Glomerular endothelial cell (primary cell): ENCODE measurements around the gene TMEM240. TPM values are rescaled to one million over a fixed set of nuclear protein-coding genes. Genes with fewer than 3 reads are reported as not detected.
"Not testable (repeated sequence)": the region's sequence is repeated elsewhere in the genome, so short reads cannot be mapped to it uniquely, and the experiment has no call there.

Experiments used
- DNase-seq: peaks from one replicate; pipeline ENCODE4 v3.0.0-alpha.2; 2011; ENCODE audit warnings: low read depth, low spot score; ENCODE audit errors: extremely low read depth
- total RNA-seq: library from RNA; depleted of rRNA; stranded (reverse); fragments of >200 nt; gene quantifications from 2 replicates; pipeline ENCODE4 v1.2.3, GENCODE V29; 2015

TMEM240 gene
- total RNA-seq, 1 donor from 2014 or later: 3.4 TPM

DNA sequence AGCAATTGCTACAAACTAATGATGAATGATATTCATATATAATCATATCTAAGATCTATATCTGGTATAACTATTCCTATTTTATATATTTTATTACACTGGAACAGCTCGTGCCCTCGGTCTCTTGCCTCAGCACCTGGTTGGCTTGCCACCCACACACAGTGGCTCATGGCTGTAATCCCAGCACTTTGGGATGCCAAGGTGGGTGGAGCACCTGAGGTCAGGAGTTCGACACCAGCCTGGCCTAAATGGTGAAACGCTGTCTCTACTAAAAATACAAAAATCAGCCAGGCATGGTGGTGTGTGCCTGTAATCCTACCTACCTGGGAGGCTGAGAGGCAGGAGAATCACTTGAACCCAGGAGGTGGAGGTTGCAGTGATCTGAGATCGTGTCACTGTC, 34.6 kb downstream of the TMEM240 start:
- DNase-seq: not testable (repeated sequence)

DNA sequence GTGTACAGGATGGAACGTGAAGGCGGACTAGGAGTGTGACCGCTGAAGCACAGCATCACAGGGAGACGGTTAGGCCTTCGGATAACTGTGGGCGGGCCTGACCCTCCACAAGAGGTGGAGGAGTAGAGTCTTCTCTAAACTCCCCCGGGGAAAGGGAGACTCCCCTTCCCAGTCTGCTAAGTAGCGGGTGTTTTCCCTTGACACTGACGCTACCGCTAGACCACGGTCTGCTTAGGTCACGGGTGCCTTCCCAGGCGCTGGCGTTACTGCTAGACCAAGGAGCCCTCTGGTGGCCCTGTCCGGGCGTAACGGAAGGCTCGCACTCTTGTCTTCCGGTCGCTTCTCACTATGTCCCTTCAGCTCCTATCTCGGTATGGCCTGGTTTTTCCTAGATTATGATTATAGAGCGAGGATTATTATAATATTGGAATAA, 35.0 kb downstream of the TMEM240 start:
- DNase-seq: not testable (repeated sequence)

DNA sequence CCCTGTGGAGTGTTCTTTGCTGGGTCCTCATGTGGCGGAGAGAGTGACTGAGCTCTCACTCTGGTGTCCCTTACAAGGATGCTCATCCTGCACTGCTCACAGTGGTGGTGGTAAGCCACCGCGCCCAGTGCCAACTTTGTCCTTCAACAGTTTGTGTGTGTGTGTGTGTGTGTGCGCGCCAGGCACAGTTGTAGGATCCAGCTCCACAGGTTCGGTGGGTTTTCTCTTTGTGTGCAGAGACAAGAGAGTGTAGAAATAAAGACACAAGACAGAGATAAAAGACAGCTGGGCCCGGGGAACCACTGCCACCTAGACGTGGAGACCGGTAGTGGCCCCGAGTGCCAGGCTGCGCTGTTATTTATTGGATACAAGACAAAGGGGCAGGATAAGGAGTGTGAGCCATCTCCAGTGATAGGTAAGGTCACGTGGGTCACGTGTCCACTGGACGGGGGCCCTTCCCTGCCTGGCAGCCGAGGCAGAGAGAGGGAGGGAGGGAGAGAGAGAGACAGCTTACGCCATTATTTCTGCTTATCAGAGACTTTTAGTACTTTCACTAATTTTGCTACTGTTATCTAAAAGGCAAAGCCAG, 35.6 kb downstream of the TMEM240 start:
- DNase-seq: not testable (repeated sequence)

DNA sequence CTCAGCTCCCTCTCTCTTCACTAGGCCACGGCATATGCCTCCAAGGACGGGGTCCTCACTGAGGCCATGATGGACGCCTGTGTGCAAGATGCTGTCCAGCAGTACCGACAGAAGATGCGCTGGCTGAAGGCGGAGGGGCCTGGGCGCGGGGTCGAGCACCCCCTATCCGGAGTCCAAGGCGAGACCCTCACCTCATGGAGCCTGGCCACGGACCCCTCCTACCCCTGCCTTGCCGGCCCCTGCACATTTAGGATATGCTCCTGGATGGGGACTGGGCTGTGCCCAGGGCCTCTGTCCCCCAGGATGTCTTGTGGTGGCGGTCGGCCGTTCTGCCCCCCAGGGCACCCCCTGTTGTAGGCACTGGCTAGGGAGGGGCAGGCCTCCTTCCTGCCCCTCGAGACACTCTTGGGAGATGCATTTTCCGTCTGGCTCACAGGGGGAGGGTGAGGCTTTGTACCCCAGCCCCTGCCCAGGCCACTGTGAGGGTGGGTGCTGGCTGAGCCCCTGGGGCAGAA, 44.9 kb downstream of the TMEM240 start:
- DNase-seq: not testable (repeated sequence)

DNA sequence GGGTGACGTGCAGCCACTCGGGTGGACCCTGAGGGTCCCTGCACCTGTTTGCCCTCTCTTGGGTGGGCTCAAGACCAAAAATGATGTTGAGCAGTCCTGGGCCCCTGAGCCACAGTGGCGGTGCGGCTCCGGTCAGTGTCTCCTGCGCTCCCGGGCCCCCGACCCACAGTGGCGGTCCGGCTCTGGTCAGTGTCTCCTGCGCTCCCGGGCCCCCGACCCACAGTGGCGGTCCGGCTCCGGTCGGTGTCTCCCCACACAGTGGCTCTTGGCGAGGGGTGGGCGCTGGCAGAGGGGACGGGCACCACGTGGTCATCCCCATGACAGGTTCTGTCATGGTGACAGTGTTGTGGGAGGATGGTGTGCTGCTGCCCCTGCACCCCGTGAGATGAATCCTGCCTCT, 46.1 kb downstream of the TMEM240 start:
- DNase-seq: not testable (repeated sequence)

DNA sequence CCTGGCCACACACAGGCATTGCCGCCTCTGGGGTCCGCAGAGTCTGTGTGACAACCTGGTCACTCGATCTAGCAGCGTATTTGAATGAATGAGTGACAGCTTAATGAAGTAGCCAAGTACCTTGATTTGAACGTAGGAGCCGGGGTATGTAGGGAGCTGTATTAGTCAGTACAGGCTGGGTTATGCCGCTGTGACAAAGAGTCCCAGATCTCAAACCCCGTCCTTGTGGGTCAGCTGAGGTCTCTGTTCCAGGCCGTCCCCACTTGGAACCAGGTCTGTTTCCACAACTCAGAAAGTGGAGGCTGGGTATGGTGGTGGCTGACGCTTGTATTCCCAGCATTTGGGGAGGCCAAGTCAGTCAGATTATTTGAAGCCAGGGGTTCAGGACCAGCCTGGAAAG, 48.8 kb downstream of the TMEM240 start:
- DNase-seq: no peak

DNA sequence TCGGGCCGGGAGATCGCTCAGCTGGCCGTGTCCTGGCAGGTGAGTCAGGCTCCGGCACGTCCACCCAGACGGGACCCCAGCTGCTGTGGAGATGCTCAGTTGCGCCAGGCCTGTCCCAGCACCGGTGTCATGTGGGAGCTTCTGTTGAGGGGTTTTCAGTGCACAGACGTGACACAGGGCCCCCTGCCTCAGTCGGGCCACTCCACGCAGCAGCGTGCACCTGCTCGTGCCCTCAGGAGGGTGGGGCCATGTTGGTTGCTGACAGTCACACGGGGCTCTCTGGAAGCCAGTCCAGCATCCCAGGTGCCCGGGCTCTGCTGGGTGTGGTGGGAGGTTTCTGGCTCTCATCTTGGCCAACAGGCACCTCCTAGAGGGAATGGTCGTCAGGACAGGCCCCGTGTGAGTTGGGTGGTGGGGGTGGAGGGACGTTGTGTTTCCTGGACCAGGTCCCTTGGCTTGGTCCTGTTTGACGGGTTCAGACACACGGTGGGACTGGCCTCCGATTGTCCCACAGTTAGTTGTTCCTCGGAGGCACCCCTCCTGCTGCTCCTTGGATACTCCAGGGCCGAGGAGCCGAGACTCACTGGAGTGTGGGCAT, 49.7 kb downstream of the TMEM240 start:
- DNase-seq: no peak

DNA sequence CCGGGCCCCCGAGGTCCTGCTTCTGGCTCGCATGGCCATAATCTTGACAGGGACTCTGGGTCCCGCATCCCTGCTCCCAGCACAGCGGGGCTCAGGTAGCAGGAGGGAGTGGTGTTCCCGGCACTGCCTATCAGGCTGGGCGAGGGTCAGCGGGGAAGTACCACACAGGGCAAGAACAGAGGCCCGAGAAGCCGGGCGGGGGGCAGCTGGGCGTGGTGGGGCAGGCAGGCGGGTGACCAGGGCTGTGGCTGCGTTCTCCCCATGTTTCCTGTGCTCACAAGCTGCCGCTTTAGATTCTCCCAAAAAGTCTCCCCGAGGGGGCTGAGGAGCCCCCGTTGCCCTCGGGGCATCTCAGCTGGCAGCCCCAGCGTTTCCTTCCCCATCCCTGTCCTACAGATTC, 50.6 kb downstream of the TMEM240 start:
- DNase-seq: no peak

DNA sequence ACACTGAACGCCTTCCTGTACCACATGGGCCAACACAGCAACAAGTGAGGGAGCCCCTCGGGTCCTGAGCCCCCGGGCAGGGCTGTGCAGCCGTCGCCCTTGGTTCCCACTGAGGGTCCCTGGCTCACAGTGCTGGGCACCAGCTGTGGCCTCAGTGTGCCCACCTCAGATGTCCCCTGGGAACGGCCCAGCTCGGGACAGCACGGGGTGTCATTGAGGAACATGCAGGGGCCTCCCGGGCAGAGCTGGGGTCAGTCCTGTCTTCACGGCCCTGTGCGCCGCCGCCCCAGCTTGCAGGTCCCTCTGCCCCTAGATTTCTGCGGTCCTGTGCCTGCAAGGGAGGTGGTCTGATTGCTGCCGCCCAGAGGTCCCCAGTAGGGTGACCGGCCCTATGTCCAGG, 51.2 kb downstream of the TMEM240 start:
- DNase-seq: no peak

DNA sequence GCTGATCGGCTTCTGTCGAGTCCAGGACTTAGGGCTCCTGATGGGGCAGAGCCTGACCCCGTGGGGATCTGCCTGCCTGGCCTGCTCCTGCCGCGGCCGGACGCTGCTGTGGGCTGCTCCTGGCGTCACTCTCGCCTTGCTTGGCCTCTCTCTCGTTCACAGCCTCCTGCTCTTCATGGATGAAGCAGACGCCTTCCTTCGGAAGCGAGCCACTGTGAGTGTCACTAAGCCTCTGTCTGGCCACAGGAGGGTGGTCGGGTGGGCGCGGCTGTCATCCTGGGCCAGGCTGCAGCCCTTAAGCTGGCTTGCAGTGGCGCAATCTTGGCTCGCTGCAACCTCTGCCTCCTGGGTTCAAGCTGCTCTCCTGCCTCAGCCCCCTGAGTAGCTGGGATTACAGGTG, 52.7 kb downstream of the TMEM240 start:
- DNase-seq: no peak

DNA sequence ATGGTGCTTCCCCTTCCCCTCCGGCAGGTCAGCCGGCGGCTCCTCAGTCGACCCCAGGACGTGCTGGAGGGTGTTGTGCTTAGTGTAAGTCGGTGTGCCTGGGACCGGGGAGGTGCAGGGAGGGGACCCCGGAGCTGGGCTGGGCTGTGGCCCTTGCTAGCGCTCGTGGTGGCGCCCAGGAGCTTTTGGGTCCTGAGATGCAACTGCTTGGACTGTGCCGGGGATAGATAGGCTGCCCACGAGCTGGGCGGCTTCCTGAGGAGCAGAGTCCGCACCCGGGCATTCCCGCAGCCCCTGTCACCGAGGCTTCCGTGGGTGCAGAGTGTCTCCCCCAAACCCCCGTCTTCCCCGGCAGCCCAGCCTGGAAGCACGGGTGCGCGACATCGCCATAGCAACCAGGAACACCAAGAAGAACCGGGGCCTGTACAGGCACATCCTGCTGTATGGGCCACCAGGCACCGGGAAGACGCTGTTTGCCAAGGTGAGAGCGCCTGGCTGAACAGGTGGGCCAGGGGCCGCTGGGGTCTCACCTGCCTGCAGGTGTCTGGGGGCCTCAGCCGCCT, 54.6 kb downstream of the TMEM240 start:
- not testable (repeated sequence) for DNase-seq

DNA sequence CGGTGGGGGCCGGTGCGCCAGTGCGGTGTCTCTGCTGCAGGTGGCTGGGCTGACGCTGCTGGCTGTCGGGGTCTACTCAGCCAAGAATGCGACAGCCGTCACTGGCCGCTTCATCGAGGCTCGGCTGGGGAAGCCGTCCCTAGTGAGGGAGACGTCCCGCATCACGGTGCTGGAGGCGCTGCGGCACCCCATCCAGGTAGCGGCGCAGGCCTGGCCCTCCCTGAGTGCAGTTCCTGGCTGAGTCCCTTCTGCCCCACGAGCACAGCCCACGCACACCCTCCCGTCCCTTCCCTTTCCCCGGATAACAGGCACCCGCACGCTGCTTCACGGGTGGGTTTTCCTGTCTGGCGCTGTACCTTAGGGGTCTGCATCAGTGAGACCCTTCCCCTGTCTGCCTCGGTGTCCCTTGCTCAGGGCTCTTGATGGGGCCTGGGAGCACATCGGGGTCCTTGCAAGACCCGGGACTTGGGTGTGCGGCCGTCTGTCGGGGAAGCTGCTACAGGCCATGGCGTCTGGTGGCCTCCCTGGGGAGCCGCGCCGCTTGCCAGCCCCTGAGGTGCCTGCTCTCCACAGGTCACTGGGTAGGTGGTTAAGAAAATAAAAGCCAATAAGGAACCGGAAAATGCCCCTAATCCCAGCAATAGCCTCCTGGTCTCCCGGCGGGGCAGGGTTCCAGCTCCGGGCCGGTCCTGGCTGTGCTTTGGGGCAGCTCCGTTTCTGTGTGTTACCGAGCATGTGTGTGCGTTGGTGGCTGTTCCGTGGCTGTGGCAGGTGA, 55.3 kb downstream of the TMEM240 start:
- DNase-seq: not testable (repeated sequence)

Other genes starting within 250 kb of the TMEM240 start
- gene ACAP3, start 232.7 kb downstream of the TMEM240 start, total RNA-seq: 33.6 and 62.4 TPM in 2 replicates
- gene PUSL1, start 232.0 kb downstream of the TMEM240 start, total RNA-seq: 32.1 and 36.2 TPM in 2 replicates
- gene INTS11, start 216.0 kb downstream of the TMEM240 start, total RNA-seq: 104 and 110 TPM in 2 replicates
- 46.5 and 56.5 TPM in 2 replicates for gene CPTP, start 215.8 kb downstream of the TMEM240 start, total RNA-seq
- gene TAS1R3, start 209.3 kb downstream of the TMEM240 start, total RNA-seq: 0.35 TPM in 1 of 2 replicates, not detected in the other
- 56.5 and 56.9 TPM in 2 replicates for gene DVL1, start 191.2 kb downstream of the TMEM240 start, total RNA-seq
- 25.8 and 39.1 TPM in 2 replicates for gene MXRA8, start 182.1 kb downstream of the TMEM240 start, total RNA-seq
- 145 and 181 TPM in 2 replicates for gene AURKAIP1, start 165.4 kb downstream of the TMEM240 start, total RNA-seq
- gene CCNL2, start 141.3 kb downstream of the TMEM240 start, total RNA-seq: 111 and 189 TPM in 2 replicates
- gene MRPL20, start 133.3 kb downstream of the TMEM240 start, total RNA-seq: 125 and 128 TPM in 2 replicates
- gene ANKRD65, start 119.3 kb downstream of the TMEM240 start, total RNA-seq: 0.34 TPM in 1 of 2 replicates, not detected in the other
- gene VWA1, start 104.9 kb downstream of the TMEM240 start, total RNA-seq: 21.4 and 34.8 TPM in 2 replicates
- not detected in 2 replicates for gene ATAD3C, start 90.9 kb downstream of the TMEM240 start, total RNA-seq
- 22.6 and 37.5 TPM in 2 replicates for gene ATAD3B, start 68.9 kb downstream of the TMEM240 start, total RNA-seq
- 48.3 and 54.5 TPM in 2 replicates for gene ATAD3A, start 28.5 kb downstream of the TMEM240 start, total RNA-seq
- 106 and 136 TPM in 2 replicates for gene SSU72, start 34.2 kb upstream of the TMEM240 start, total RNA-seq
- 5.2 and 9.9 TPM in 2 replicates for gene FNDC10, start 59.5 kb upstream of the TMEM240 start, total RNA-seq
- 56.8 and 81.2 TPM in 2 replicates for gene MIB2, start 74.9 kb upstream of the TMEM240 start, total RNA-seq
- gene MMP23B, start 91.5 kb upstream of the TMEM240 start, total RNA-seq: 0.58 and 3.2 TPM in 2 replicates
- 13.5 and 24.3 TPM in 2 replicates for gene CDK11B, start 118.4 kb upstream of the TMEM240 start, total RNA-seq
- 40.0 and 62.2 TPM in 2 replicates for gene SLC35E2B, start 152.2 kb upstream of the TMEM240 start, total RNA-seq
- 19.7 and 25.9 TPM in 2 replicates for gene CDK11A, start 183.7 kb upstream of the TMEM240 start, total RNA-seq
- gene NADK, start 237.8 kb upstream of the TMEM240 start, total RNA-seq: 91.0 and 134 TPM in 2 replicates